ENCODE results near the gene MUC22.

The MUC22 gene

DNA sequence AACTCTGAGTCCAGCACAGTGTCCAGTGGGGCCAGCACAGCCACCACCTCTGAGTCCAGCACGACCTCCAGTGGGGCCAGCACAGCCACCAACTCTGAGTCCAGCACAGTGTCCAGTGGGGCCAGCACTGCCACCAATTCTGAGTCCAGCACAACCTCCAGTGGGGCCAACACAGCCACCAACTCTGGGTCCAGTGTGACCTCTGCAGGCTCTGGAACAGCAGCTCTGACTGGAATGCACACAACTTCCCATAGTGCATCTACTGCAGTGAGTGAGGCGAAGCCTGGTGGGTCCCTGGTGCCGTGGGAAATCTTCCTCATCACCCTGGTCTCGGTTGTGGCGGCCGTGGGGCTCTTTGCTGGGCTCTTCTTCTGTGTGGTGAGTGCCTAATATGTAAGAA is 23.0 kb upstream of the MUC22 start:
- H3K4me1 ChIP-seq (ENCODE audit: low read length): peaks cover 2% of the 10 kb centered on the region; the same call in 1 of the 2 replicates
- H3K27ac ChIP-seq (ENCODE audit: low read length): no peak overlapping the region
- no peak overlapping the region for H3K9ac ChIP-seq (ENCODE audit: low read length)
- no peak for TF ChIP-seq EZH2phosphoT487 (IDR thresholded peaks at IDR 0.05; ENCODE audit: low read depth)
- no peak for TF ChIP-seq CTCF (IDR thresholded peaks at IDR 0.05; ENCODE audit: low read depth, low read length)
- no peak overlapping the region for H3K4me3 ChIP-seq (ENCODE audit: low read length)
- H3K9me3 ChIP-seq (ENCODE audit: insufficient read depth, low read length): no peaks in the 10 kb centered on the region
- H2AFZ ChIP-seq (ENCODE audit: low read depth, low read length): no peak overlapping the region
- no peaks in the 10 kb centered on the region for H4K20me1 ChIP-seq (ENCODE audit: insufficient read depth, low read length)
- H3K79me2 ChIP-seq (ENCODE audit: low read length): no peaks in the 10 kb centered on the region
- H3K36me3 ChIP-seq (replicated peaks; ENCODE audit: low read depth, low read length): no peaks in the 10 kb centered on the region
- H3K27me3 ChIP-seq (ENCODE audit: low read depth, low read length): peaks cover 10% of the 10 kb centered on the region
- no peak overlapping the region for H3K4me2 ChIP-seq (ENCODE audit: low read length)

DNA sequence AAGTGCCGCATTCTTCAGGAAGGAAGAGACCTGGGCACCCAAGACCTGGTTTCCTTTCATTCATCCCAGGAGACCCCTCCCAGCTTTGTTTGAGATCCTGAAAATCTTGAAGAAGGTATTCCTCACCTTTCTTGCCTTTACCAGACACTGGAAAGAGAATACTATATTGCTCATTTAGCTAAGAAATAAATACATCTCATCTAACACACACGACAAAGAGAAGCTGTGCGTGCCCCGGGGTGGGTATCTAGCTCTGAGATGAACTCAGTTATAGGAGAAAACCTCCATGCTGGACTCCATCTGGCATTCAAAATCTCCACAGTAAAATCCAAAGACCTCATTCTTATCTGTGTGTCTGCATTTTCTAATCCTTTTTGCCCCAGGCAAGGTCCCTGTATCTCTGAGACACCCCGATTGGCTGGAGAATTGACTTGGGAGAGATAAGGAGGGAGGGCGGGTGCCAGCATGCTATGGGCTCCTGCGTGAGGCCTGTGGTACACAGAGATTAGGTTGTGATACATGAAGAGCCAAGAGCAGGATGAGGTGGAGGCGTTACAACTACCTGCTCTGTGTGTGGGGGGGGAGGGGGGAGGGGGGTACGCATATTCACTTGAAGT is 22.0 kb upstream of the MUC22 start:
- Histone ChIP-seq H3K4me1 (ENCODE audit: low read length) (peaks cover 2% of the 10 kb centered on the region; the same call in 1 of the 2 replicates), H3K4me3 (ENCODE audit: low read length) (no peak overlapping the region), H3K27me3 (ENCODE audit: low read depth, low read length) (peaks cover 6% of the 10 kb centered on the region; the same call in 1 of the 2 replicates), H3K4me2 (ENCODE audit: low read length) (no peak overlapping the region), H3K79me2 (ENCODE audit: low read length) (no peaks in the 10 kb centered on the region), H3K9ac (ENCODE audit: low read length) (no peak overlapping the region), H2AFZ (ENCODE audit: low read depth, low read length) (no peak overlapping the region), H3K27ac (ENCODE audit: low read length) (no peak overlapping the region), H4K20me1 (ENCODE audit: insufficient read depth, low read length) (no peaks in the 10 kb centered on the region), H3K9me3 (ENCODE audit: insufficient read depth, low read length) (no peaks in the 10 kb centered on the region), H3K36me3 (replicated peaks; ENCODE audit: low read depth, low read length) (no peaks in the 10 kb centered on the region)
- TF ChIP-seq EZH2phosphoT487 (IDR thresholded peaks at IDR 0.05; ENCODE audit: low read depth) (no peak), CTCF (IDR thresholded peaks at IDR 0.05; ENCODE audit: low read depth, low read length) (no peak)

DNA sequence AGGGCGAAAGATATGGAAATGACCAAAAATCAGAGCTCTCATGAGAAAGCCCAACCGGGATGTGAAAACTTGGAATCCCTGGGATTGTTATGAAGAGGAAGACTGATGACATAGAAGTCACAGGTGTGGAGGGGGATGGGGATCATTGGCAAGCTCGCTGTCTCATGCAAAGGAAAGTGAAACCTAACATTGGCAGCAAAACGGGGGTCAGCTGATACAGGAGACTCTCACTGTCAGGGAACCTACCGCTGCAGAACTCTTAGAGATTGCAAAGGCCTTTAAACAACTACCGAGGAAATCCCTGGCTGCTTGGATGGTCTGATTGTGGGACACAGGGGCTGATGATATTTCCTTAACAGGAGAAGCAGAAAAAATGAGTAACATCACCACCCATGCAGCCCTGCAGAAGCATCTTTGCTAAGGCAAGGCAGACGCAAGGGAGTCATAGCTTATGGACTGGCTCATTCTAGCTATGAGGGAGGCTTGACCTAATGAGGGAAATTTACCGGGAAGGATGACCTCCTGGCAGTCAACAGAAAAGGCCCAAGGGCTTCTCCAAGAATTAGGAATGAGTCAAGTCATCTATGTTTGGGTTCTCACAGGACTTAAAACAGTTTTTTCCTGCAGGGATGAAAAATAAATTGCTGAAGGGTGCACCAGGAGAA is 19.7 kb upstream of the MUC22 start:
- H3K4me3 ChIP-seq (ENCODE audit: low read length): peak overlapping the region; percentile 23
- H2AFZ ChIP-seq (ENCODE audit: low read depth, low read length): peak overlapping the region; percentile 65
- H3K9me3 ChIP-seq (ENCODE audit: insufficient read depth, low read length): no peaks in the 10 kb centered on the region
- no peaks in the 10 kb centered on the region for H3K27me3 ChIP-seq (ENCODE audit: low read depth, low read length)
- peak overlapping the region; percentile 33 for H3K4me2 ChIP-seq (ENCODE audit: low read length)
- H3K36me3 ChIP-seq (replicated peaks; ENCODE audit: low read depth, low read length): no peaks in the 10 kb centered on the region
- no peak overlapping the region for H3K27ac ChIP-seq (ENCODE audit: low read length)
- peaks cover 2% of the 10 kb centered on the region; the same call in 1 of the 2 replicates for H3K4me1 ChIP-seq (ENCODE audit: low read length)
- H4K20me1 ChIP-seq (ENCODE audit: insufficient read depth, low read length): no peaks in the 10 kb centered on the region
- TF ChIP-seq EZH2phosphoT487 (IDR thresholded peaks at IDR 0.05; ENCODE audit: low read depth) (no peak), CTCF (IDR thresholded peaks at IDR 0.05; ENCODE audit: low read depth, low read length) (no peak)
- H3K79me2 ChIP-seq (ENCODE audit: low read length): no peaks in the 10 kb centered on the region
- no peak overlapping the region for H3K9ac ChIP-seq (ENCODE audit: low read length)

DNA sequence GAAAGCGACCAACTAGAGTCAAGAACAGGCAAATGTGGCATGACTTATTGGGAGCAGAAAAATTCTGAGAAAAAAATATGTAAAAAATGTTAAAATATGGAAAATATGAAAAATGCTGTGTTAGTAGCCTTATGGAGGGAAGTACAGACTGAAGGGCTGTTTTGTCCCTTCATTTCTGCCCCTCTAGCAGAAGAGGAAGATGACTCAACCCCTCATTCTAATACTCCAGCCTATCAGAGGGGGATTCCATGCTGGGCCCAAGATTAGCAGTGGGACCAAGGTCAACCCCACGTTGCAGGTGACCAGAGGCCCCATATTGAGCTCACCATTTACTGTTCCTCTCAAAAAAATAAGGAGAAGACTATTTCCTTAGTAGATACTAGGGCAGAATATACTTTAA is 18.4 kb upstream of the MUC22 start:
- Histone ChIP-seq H3K4me3 (ENCODE audit: low read length) (no peak overlapping the region), H3K4me2 (ENCODE audit: low read length) (no peak overlapping the region), H2AFZ (ENCODE audit: low read depth, low read length) (no peak overlapping the region), H3K9ac (ENCODE audit: low read length) (no peak overlapping the region), H3K4me1 (ENCODE audit: low read length) (peaks cover 2% of the 10 kb centered on the region; the same call in 1 of the 2 replicates), H3K36me3 (replicated peaks; ENCODE audit: low read depth, low read length) (no peaks in the 10 kb centered on the region), H3K27me3 (ENCODE audit: low read depth, low read length) (no peaks in the 10 kb centered on the region), H3K27ac (ENCODE audit: low read length) (no peak overlapping the region), H3K79me2 (ENCODE audit: low read length) (no peaks in the 10 kb centered on the region), H4K20me1 (ENCODE audit: insufficient read depth, low read length) (no peaks in the 10 kb centered on the region), H3K9me3 (ENCODE audit: insufficient read depth, low read length) (no peaks in the 10 kb centered on the region)
- no peak for TF ChIP-seq CTCF (IDR thresholded peaks at IDR 0.05; ENCODE audit: low read depth, low read length)
- no peak for TF ChIP-seq EZH2phosphoT487 (IDR thresholded peaks at IDR 0.05; ENCODE audit: low read depth)

All from OCI-LY3 (cell line).